Caco-2 (cell line): ENCODE results near the gene TSPAN9. TPM values are rescaled to one million over a fixed set of nuclear protein-coding genes. Genes with fewer than 3 reads are reported as not detected.

Experiments used
- BruUV-seq: library from RNA; stranded (reverse); fragments of 400-500 nt; replicated peaks from 2 replicates; lab custom pipeline; 2021; lab: Mats Ljungman, UMichigan
- CTCF ChIA-PET: fragments of 300-600 bp; sonication (Branson Sonifier 250); formaldehyde crosslinking; loops from one replicate; lab custom pipeline; 2022; ENCODE audit warnings: antibody characterized with exemption; lab: Charles Lee
- POLR2A ChIA-PET: fragments of 300-600 bp; sonication (Branson Sonifier 250); formaldehyde crosslinking; loops from one replicate; lab custom pipeline; 2022; ENCODE audit warnings: antibody characterized with exemption; lab: Charles Lee
- DNase-seq, 2 experiments: peaks; one replicate each; pipeline versions ENCODE4 v3.0.0 to v3.0.0-alpha.2; 2020 to 2022
- H3K27me3 ChIP-seq: replicated peaks from 2 replicates; pipeline ENCODE4 v1.6.0; 2011; ENCODE audit warnings: low read length; ENCODE audit not compliant: control insufficient read depth, insufficient read depth
- H3K36me3 ChIP-seq: 2 replicates; pipeline ENCODE4 v1.5.1; 2011; ENCODE audit warnings: low read length; ENCODE audit not compliant: control insufficient read depth, insufficient read depth
- H3K4me1 ChIP-seq: fragments of 250-450 bp; sonication (Bioruptor Pico); 2 replicates; pipeline ENCODE4 v1.5.1; 2020; ENCODE audit warnings: mild to moderate bottlenecking
- H3K4me3 ChIP-seq: 2 replicates; pipeline ENCODE4 v1.5.1; 2011; ENCODE audit warnings: low read depth, mild to moderate bottlenecking, control low read depth, low read length
- H3K9me3 ChIP-seq: fragments of 250-450 bp; sonication (Bioruptor Pico); 2 replicates; pipeline ENCODE4 v1.5.1; 2020; ENCODE audit warnings: mild to moderate bottlenecking, moderate library complexity
- H3K27ac Mint-ChIP-seq: one replicate; pipeline ENCODE4 v1.8.0; 2022; ENCODE audit warnings: mixed read lengths; ENCODE audit not compliant: unreplicated experiment
- H3K27me3 Mint-ChIP-seq: one replicate; pipeline ENCODE4 v1.8.0; 2022; ENCODE audit warnings: mixed read lengths; ENCODE audit not compliant: insufficient read depth, unreplicated experiment
- H3K36me3 Mint-ChIP-seq: one replicate; pipeline ENCODE4 v1.8.0; 2022; ENCODE audit warnings: mild to moderate bottlenecking, mixed read lengths; ENCODE audit not compliant: insufficient read depth, unreplicated experiment
- H3K4me1 Mint-ChIP-seq: one replicate; pipeline ENCODE4 v1.8.0; 2022; ENCODE audit warnings: low read depth, mixed read lengths; ENCODE audit not compliant: unreplicated experiment
- H3K4me3 Mint-ChIP-seq: one replicate; pipeline ENCODE4 v1.8.0; 2022; ENCODE audit warnings: mild to moderate bottlenecking, moderate library complexity, mixed read lengths; ENCODE audit not compliant: unreplicated experiment
- H3K9me3 Mint-ChIP-seq: one replicate; pipeline ENCODE4 v1.8.0; 2022; ENCODE audit warnings: mixed read lengths; ENCODE audit not compliant: unreplicated experiment
- intact Hi-C: fragments of 100-400 bp; cut with micrococcal nuclease; formaldehyde crosslinking; loops from one replicate; pipeline ENCODE4 v1.10.0; 2022; ENCODE audit not compliant: unreplicated experiment
- total RNA-seq: library from RNA; stranded (reverse); gene quantifications from 2 replicates; pipeline ENCODE4 v1.2.3, GENCODE V29; 2022
- TF ChIP-seq, protein P1 (sequence below), 2 experiments: fragments of 200-600 bp in 1 of 2; IDR thresholded peaks; 1 replicate in 1 of 2; 2 replicates in 1 of 2; pipeline versions ENCODE4 v1.5.1 to v1.8.0; 2011 to 2022; ENCODE audit warnings: antibody characterized with exemption in 1 of 2, control low read depth in 1 of 2, inconsistent platforms in 1 of 2, low read depth in 1 of 2, low read length in 1 of 2, mild to moderate bottlenecking in 1 of 2, moderate library complexity in 1 of 2; ENCODE audit not compliant: insufficient read depth in 1 of 2, severe bottlenecking in 1 of 2, unreplicated experiment in 1 of 2

Gene TSPAN9
- total RNA-seq, 1 experiment from 2014 or later = 49.1 TPM

GRCh38 chr12:3046441-3047200 is 30.6 kb upstream of the TSPAN9 start:
- no peak for DNase-seq
- intact Hi-C loops = no loop called here
- Mint-ChIP-seq H3K4me3 (no peak overlapping the region), H3K9me3 (no peaks in the 10 kb centered on the region), H3K27me3 (no peaks in the 10 kb centered on the region), H3K4me1 (peaks cover 7% of the 10 kb centered on the region), H3K27ac (no peak overlapping the region), H3K36me3 (peaks cover 36% of the 10 kb centered on the region)
- ChIA-PET CTCF (no interaction called here), POLR2A (no interaction called here)
- no TSS peak for BruUV-seq
- Histone ChIP-seq H3K9me3 (no peaks in the 10 kb centered on the region), H3K4me3 (no peak overlapping the region), H3K27me3 (no peaks in the 10 kb centered on the region), H3K36me3 (no peaks in the 10 kb centered on the region), H3K4me1 (no peaks in the 10 kb centered on the region)
- TF ChIP-seq, protein P1, sequence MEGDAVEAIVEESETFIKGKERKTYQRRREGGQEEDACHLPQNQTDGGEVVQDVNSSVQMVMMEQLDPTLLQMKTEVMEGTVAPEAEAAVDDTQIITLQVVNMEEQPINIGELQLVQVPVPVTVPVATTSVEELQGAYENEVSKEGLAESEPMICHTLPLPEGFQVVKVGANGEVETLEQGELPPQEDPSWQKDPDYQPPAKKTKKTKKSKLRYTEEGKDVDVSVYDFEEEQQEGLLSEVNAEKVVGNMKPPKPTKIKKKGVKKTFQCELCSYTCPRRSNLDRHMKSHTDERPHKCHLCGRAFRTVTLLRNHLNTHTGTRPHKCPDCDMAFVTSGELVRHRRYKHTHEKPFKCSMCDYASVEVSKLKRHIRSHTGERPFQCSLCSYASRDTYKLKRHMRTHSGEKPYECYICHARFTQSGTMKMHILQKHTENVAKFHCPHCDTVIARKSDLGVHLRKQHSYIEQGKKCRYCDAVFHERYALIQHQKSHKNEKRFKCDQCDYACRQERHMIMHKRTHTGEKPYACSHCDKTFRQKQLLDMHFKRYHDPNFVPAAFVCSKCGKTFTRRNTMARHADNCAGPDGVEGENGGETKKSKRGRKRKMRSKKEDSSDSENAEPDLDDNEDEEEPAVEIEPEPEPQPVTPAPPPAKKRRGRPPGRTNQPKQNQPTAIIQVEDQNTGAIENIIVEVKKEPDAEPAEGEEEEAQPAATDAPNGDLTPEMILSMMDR (IDR thresholded peaks at IDR 0.05; ENCODE audit: insufficient read depth in 1 of 2, low read depth in 1 of 2, low read length in 1 of 2, severe bottlenecking in 1 of 2, unreplicated experiment in 1 of 2) = no peak

DNA sequence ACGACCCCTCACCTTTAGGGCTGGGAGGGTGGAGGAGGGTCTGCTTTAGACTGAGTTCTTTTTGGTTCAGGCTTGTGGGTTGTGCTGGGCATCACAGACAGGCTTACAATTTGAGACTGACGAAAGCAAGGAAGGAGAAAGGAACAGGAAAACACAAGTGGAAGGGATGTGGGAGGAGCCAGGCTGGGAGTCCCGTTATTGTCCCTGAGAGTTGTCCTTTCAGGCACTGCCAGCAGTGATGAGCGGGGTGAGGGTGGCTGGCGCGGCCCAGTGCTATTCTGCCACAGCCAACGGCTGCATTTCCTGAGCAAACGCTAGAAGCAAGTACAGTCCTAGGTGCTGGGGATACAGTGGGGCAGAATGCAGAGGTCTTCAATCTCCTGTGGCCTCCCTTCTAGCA is 29.2 kb upstream of the TSPAN9 start:
- TF ChIP-seq, protein P1 (IDR thresholded peaks at IDR 0.05; ENCODE audit: insufficient read depth in 1 of 2, low read depth in 1 of 2, low read length in 1 of 2, severe bottlenecking in 1 of 2, unreplicated experiment in 1 of 2) = no peak
- H3K4me3 Mint-ChIP-seq = no peak overlapping the region
- CTCF ChIA-PET = no interaction called here
- Histone ChIP-seq H3K27me3 (no peaks in the 10 kb centered on the region), H3K36me3 (no peaks in the 10 kb centered on the region), H3K4me1 (no peaks in the 10 kb centered on the region), H3K4me3 (no peak overlapping the region), H3K9me3 (no peaks in the 10 kb centered on the region)
- DNase-seq = no peak
- H3K27me3 Mint-ChIP-seq = no peaks in the 10 kb centered on the region
- BruUV-seq = no TSS peak
- peaks cover 7% of the 10 kb centered on the region for H3K4me1 Mint-ChIP-seq
- no peak overlapping the region for H3K27ac Mint-ChIP-seq
- peaks cover 23% of the 10 kb centered on the region for H3K36me3 Mint-ChIP-seq
- intact Hi-C loops = no loop called here
- POLR2A ChIA-PET = no interaction called here
- H3K9me3 Mint-ChIP-seq = no peaks in the 10 kb centered on the region

GRCh38 chr12:3048540-3048939 is 28.6 kb upstream of the TSPAN9 start:
- TF ChIP-seq, protein P1 (IDR thresholded peaks at IDR 0.05; ENCODE audit: insufficient read depth in 1 of 2, low read depth in 1 of 2, low read length in 1 of 2, severe bottlenecking in 1 of 2, unreplicated experiment in 1 of 2) = no peak
- H3K9me3 ChIP-seq = no peaks in the 10 kb centered on the region
- intact Hi-C loops = no loop called here
- H3K36me3 ChIP-seq = no peaks in the 10 kb centered on the region
- H3K4me3 ChIP-seq = no peak overlapping the region
- DNase-seq = no peak
- POLR2A ChIA-PET = no interaction called here
- Mint-ChIP-seq H3K4me3 (no peak overlapping the region), H3K27me3 (no peaks in the 10 kb centered on the region), H3K36me3 (peaks cover 17% of the 10 kb centered on the region), H3K4me1 (peaks cover 7% of the 10 kb centered on the region), H3K9me3 (no peaks in the 10 kb centered on the region), H3K27ac (no peak overlapping the region)
- CTCF ChIA-PET = no interaction called here
- no peaks in the 10 kb centered on the region for H3K27me3 ChIP-seq
- BruUV-seq = no TSS peak
- H3K4me1 ChIP-seq = no peaks in the 10 kb centered on the region
